Measurements from ENCODE around the gene UBQLNL. TPM values are rescaled to one million over a fixed set of nuclear protein-coding genes. Genes with fewer than 3 reads are reported as not detected.

UBQLNL gene
- total and polyA plus RNA-seq, 3 donors from 2014 or later: 8.8 to 42.8 (median 38.7) TPM

GRCh38 chr11:5488798-5489399, 27.6 kb downstream of the UBQLNL start:
- 95 to 97% methylated on average over 3 to 4 of the region's 4 CpGs for WGBS, 2 donors
- Histone ChIP-seq H3K27ac (no peak overlapping the region), H3K4me1 (no peaks in the 10 kb centered on the region), H3K9me3 (no peaks in the 10 kb centered on the region), H3K36me3 (ENCODE audit: low read depth, missing control alignments) (no peaks in the 10 kb centered on the region), H3K27me3 (no peaks in the 10 kb centered on the region), H3K4me3 (no peak overlapping the region)
- no peak for DNase-seq
- TF ChIP-seq, protein P1, sequence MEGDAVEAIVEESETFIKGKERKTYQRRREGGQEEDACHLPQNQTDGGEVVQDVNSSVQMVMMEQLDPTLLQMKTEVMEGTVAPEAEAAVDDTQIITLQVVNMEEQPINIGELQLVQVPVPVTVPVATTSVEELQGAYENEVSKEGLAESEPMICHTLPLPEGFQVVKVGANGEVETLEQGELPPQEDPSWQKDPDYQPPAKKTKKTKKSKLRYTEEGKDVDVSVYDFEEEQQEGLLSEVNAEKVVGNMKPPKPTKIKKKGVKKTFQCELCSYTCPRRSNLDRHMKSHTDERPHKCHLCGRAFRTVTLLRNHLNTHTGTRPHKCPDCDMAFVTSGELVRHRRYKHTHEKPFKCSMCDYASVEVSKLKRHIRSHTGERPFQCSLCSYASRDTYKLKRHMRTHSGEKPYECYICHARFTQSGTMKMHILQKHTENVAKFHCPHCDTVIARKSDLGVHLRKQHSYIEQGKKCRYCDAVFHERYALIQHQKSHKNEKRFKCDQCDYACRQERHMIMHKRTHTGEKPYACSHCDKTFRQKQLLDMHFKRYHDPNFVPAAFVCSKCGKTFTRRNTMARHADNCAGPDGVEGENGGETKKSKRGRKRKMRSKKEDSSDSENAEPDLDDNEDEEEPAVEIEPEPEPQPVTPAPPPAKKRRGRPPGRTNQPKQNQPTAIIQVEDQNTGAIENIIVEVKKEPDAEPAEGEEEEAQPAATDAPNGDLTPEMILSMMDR (IDR thresholded peaks at IDR 0.05): no peak
- TF ChIP-seq POLR2A (IDR thresholded peaks at IDR 0.05): no peak
- intact Hi-C loops (cut with DNase I; ENCODE audit: low total_unique reads): no loop called here

- H3K27me3 ChIP-seq: no peaks in the 10 kb centered on the region
- no peak for TF ChIP-seq POLR2A (IDR thresholded peaks at IDR 0.05)
- TF ChIP-seq, protein P1 (IDR thresholded peaks at IDR 0.05): no peak
- H3K27ac ChIP-seq: no peak within 1 kb of the TSS
- DNase-seq: no peak
- no peaks in the 10 kb centered on the region for H3K36me3 ChIP-seq (ENCODE audit: low read depth, missing control alignments)
- H3K4me1 ChIP-seq: no peaks in the 10 kb centered on the region
- intact Hi-C loops (cut with DNase I; ENCODE audit: low total_unique reads): no loop called here
- H3K4me3 ChIP-seq: no peak within 1 kb of the TSS
- no peaks in the 10 kb centered on the region for H3K9me3 ChIP-seq
Measured at GRCh38 chr11:5488385-5488784, 28.1 kb downstream of the UBQLNL start, which contains the start of gene OR52D1. OR52D1 (plus strand) TSS chr11:5488685; CDS start chr11:5488707, 22 bp downstream.

GRCh38 chr11:5486421-5486820, 30.1 kb downstream of the UBQLNL start:
- Histone ChIP-seq H3K9me3 (no peaks in the 10 kb centered on the region), H3K27ac (peak overlapping the region in 1 of 2 donors; percentile 44), H3K4me3 (no peak overlapping the region), H3K27me3 (no peaks in the 10 kb centered on the region), H3K36me3 (ENCODE audit: low read depth, missing control alignments) (no peaks in the 10 kb centered on the region), H3K4me1 (no peaks in the 10 kb centered on the region)
- DNase-seq: peak; percentile 34
- TF ChIP-seq POLR2A (IDR thresholded peaks at IDR 0.05): no peak
- TF ChIP-seq, protein P1 (IDR thresholded peaks at IDR 0.05): no peak
- intact Hi-C loops (cut with DNase I; ENCODE audit: low total_unique reads): no loop called here
- WGBS, 2 donors: 48 to 56% methylated on average over 3 of the region's 3 CpGs

- H3K4me3 ChIP-seq: no peak overlapping the region
- no peaks in the 10 kb centered on the region for H3K27me3 ChIP-seq
- intact Hi-C loops (cut with DNase I; ENCODE audit: low total_unique reads): no loop called here
- H3K27ac ChIP-seq: peak overlapping the region in 1 of 2 donors; percentile 44
- H3K4me1 ChIP-seq: no peaks in the 10 kb centered on the region
- no peaks in the 10 kb centered on the region for H3K36me3 ChIP-seq (ENCODE audit: low read depth, missing control alignments)
- TF ChIP-seq, protein P1 (IDR thresholded peaks at IDR 0.05): no peak
- TF ChIP-seq POLR2A (IDR thresholded peaks at IDR 0.05): no peak
- H3K9me3 ChIP-seq: no peaks in the 10 kb centered on the region
- DNase-seq: no peak
- 64 to 67% methylated on average over 3 of the region's 3 CpGs for WGBS, 2 donors
Measured at GRCh38 chr11:5486003-5486402, 30.5 kb downstream of the UBQLNL start.

Data from testis (tissue), 3 donors.